Stimulated activated CD4-positive, alpha-beta T cell treated with anti-CD3 and anti-CD28 coated beads, Interleukin-1b, Interleukin-23, amount 100 ng/mL, for 48 hours (primary cell): ENCODE measurements around the gene EVC2.
"Not testable (repeated sequence)": the region's sequence is repeated elsewhere in the genome, so short reads cannot be mapped to it uniquely, and the experiment has no call there.

ENCODE experiments used
- DNase-seq: peaks from one replicate; pipeline ENCODE4 v3.0.0-alpha.2; 2020

Gene EVC2

GRCh38 chr4:5616331-5616950 is 91.9 kb downstream of the EVC2 start:
- DNase-seq = no peak

- DNase-seq = no peak
These were observed 92.8 kb downstream of the EVC2 start for GRCh38 chr4:5615496-5616075.

- no peak for DNase-seq
These were observed 96.6 kb downstream of the EVC2 start for GRCh38 chr4:5611750-5612149.

GRCh38 chr4:5609306-5610007 is 98.9 kb downstream of the EVC2 start:
- no peak for DNase-seq

- not testable (repeated sequence) for DNase-seq
These were observed 114.5 kb downstream of the EVC2 start for GRCh38 chr4:5593828-5594227.

- DNase-seq = no peak
These were observed 116.1 kb downstream of the EVC2 start for GRCh38 chr4:5592272-5592671.

- no peak for DNase-seq
These were observed 118.9 kb downstream of the EVC2 start for GRCh38 chr4:5589495-5589894.

- no peak for DNase-seq
These were observed 120.3 kb downstream of the EVC2 start for GRCh38 chr4:5588046-5588445.

GRCh38 chr4:5575941-5576340 is 132.4 kb downstream of the EVC2 start:
- no peak for DNase-seq

- DNase-seq = no peak
These were observed 134.0 kb downstream of the EVC2 start for GRCh38 chr4:5574386-5574785.

GRCh38 chr4:5573965-5574364 is 134.4 kb downstream of the EVC2 start:
- no peak for DNase-seq

GRCh38 chr4:5572751-5573150 is 135.6 kb downstream of the EVC2 start:
- DNase-seq = no peak

- DNase-seq = no peak
These were observed 136.2 kb downstream of the EVC2 start for GRCh38 chr4:5572114-5572513.

- no peak for DNase-seq
These were observed 136.7 kb downstream of the EVC2 start for GRCh38 chr4:5571646-5572045.

- no peak for DNase-seq
These were observed 138.9 kb downstream of the EVC2 start for GRCh38 chr4:5569451-5569850.

- DNase-seq = no peak
These were observed 139.4 kb downstream of the EVC2 start for GRCh38 chr4:5568931-5569330.

- DNase-seq = no peak
These were observed 140.0 kb downstream of the EVC2 start for GRCh38 chr4:5568336-5568735.

GRCh38 chr4:5566991-5567390 is 141.4 kb downstream of the EVC2 start:
- no peak for DNase-seq

GRCh38 chr4:5566526-5566925 is 141.8 kb downstream of the EVC2 start:
- DNase-seq = no peak

- no peak for DNase-seq
These were observed 144.5 kb downstream of the EVC2 start for GRCh38 chr4:5563856-5564255.

- DNase-seq = no peak
These were observed 145.9 kb downstream of the EVC2 start for GRCh38 chr4:5562476-5562875.

- DNase-seq = no peak
These were observed 147.1 kb downstream of the EVC2 start for GRCh38 chr4:5561286-5561685.

GRCh38 chr4:5558502-5558901 is 149.9 kb downstream of the EVC2 start:
- DNase-seq = no peak

- DNase-seq = no peak
These were observed 154.0 kb downstream of the EVC2 start for GRCh38 chr4:5554376-5554775.

- no peak for DNase-seq
These were observed 154.6 kb downstream of the EVC2 start for GRCh38 chr4:5553801-5554200.
